SJCRH30 (cell line): ENCODE data around the gene ARHGEF35. TPM values are rescaled to one million over a fixed set of nuclear protein-coding genes. Genes with fewer than 3 reads are reported as not detected.
A peak's percentile ranks its signal among the peaks of the same experiment; 100 is the strongest.
"Not testable (repeated sequence)": the region's sequence is repeated elsewhere in the genome, so short reads cannot be mapped to it uniquely, and the experiment has no call there.

Source experiments
- DNase-seq, 2 experiments: peaks; one replicate each; pipeline ENCODE4 v3.0.0-alpha.2; 2015 to 2020
- H3K27ac ChIP-seq: fragments of 250-450 bp; sonication (Bioruptor Pico); 2 replicates; pipeline ENCODE4 v1.5.1; 2020; ENCODE audit warnings: mild to moderate bottlenecking, moderate library complexity
- H3K27me3 ChIP-seq: fragments of 250-450 bp; sonication (Bioruptor Pico); 2 replicates; pipeline ENCODE4 v1.5.1; 2020; ENCODE audit warnings: mild to moderate bottlenecking, moderate library complexity
- H3K36me3 ChIP-seq: fragments of 250-450 bp; sonication (Bioruptor Pico); 2 replicates; pipeline ENCODE4 v1.5.1; 2020; ENCODE audit warnings: mild to moderate bottlenecking, moderate library complexity
- H3K4me1 ChIP-seq: fragments of 250-450 bp; sonication (Bioruptor Pico); 2 replicates; pipeline ENCODE4 v1.5.1; 2020; ENCODE audit warnings: mild to moderate bottlenecking, moderate library complexity
- H3K4me3 ChIP-seq: fragments of 250-450 bp; sonication (Bioruptor Pico); 2 replicates; pipeline ENCODE4 v1.5.1; 2020; ENCODE audit warnings: mild to moderate bottlenecking, moderate library complexity
- H3K9me3 ChIP-seq: fragments of 250-450 bp; sonication (Bioruptor Pico); replicated peaks from 2 replicates; pipeline ENCODE4 v1.5.1; 2020; ENCODE audit warnings: mild to moderate bottlenecking, moderate library complexity
- total RNA-seq: library from RNA; depleted of rRNA; stranded (reverse); fragments of >200 nt; shearing (Covaris generic); gene quantifications from 2 replicates; pipeline ENCODE4 v1.2.3, GENCODE V29; 2014

The ARHGEF35 gene
- total RNA-seq, 1 experiment from 2014 or later: not detected

DNA sequence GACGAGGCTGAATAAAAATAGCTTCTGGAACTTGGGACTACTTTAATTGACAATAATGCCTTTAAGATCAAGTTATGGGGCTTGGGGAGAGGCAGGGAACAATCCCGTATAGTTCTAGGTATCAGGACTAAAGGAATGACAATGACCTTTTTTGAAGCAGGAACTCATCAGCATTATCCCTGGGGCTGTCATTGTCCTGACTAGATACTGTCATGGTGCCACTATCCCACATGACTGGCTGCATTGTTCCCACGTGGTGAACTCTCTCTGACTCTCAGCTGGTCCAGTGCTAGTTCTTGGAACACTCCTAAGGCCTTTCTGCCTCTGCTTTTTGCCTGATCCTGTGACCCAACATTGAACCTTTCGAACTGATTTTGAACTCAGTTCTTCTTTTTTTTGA lies 3.3 kb upstream of the ARHGEF35 start:
- DNase-seq, H3K27ac ChIP-seq, H3K36me3 ChIP-seq, H3K4me1 ChIP-seq, H3K9me3 ChIP-seq, H3K4me3 ChIP-seq, H3K27me3 ChIP-seq: not testable (repeated sequence)

DNA sequence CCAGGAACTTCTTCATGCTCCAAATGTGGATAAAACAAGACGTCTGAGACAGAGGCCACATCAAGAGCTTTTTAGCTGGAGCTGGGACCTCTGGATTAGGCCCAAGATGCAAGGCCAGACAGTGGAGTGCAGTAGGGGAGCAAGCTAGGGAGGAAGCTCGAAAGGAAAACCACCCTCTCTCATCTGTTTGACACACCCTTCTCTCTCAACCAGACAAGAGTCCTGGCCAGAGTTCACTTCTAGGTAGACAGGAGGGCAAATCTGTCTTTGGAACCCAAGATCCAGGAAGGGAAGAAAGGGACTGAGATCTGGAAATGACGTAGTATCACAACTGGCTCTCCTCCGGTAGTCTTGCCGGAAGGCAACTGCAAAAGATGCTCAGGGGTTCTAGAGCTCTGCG lies 1.2 kb downstream of the ARHGEF35 start:
- DNase-seq: not testable (repeated sequence)

DNA sequence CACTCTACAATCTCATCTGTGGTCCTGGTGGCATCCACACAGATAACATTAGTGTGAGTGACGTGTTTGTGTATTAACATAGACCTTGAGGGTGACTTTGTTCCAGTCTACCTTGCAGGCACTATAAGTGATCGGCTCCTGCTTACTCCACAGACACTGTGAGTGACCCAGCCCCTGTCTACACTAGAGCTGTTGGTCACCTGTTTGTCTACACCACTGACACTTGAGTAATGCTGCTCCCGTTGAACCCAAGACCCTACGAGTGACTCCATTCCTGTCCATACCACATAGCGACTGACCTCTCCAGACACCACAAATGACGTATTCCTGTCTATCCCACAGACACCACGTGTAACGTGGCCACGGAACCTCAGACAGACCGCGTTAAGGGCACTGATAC lies 1.9 kb downstream of the ARHGEF35 start:
- H3K27ac ChIP-seq, DNase-seq, H3K36me3 ChIP-seq, H3K4me3 ChIP-seq, H3K27me3 ChIP-seq, H3K9me3 ChIP-seq, H3K4me1 ChIP-seq: not testable (repeated sequence)

More for the DNA sequence above, 1.2 kb downstream of the ARHGEF35 start:
- not testable (repeated sequence) for H3K4me1 ChIP-seq, H3K27ac ChIP-seq, H3K4me3 ChIP-seq, H3K9me3 ChIP-seq, H3K27me3 ChIP-seq, H3K36me3 ChIP-seq

DNA sequence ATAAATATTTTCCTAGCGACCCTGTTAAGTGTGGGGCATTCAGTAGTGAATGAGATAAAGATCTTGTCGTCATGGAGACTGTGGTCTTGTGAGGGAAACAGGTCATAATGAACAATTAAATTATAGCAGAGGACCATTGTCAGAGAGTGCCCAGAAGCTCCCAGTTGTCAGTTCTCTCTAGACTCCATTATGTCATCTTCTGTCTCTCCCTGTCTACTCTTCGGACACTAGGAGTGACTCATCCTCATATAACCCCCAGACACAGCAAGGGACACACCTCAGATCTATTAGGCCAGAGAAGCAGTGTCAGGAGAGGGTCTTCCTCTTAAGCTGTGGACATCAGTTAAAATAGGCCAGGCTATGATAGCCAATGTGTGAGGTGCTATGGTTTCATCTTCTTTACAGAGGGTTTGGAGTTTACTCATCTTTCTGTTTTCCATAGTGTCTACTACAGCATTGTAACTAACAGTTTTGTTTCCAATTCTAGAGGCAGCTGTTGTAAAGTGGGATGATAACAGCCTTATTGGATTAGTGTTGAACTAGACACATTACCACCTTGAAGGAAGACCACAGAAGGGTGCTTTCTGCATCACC lies 7.0 kb downstream of the ARHGEF35 start:
- H3K4me3 ChIP-seq, H3K27me3 ChIP-seq, H3K36me3 ChIP-seq, DNase-seq, H3K4me1 ChIP-seq, H3K9me3 ChIP-seq, H3K27ac ChIP-seq: not testable (repeated sequence)

DNA sequence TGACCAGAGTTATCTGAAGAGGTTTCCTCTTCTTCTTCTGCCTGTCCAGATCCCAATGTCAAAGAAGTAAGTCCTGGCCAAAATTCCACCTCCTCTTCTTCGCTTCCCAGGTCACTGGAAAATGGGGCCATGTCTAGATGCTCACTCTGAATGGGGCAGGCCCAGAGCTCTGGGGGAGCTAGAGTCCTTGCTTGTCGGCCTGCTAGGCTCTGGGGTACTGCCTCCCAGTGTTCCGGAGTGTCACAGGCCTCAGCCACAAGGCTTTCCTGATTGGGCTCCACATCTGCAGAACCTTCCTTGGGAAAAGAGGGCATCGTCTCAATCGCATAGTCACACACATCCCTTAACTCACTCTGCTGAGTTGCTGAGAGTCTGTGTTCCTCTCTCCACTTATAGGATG lies 7.8 kb downstream of the ARHGEF35 start:
- H3K4me1 ChIP-seq, H3K36me3 ChIP-seq, DNase-seq, H3K27ac ChIP-seq, H3K4me3 ChIP-seq, H3K9me3 ChIP-seq, H3K27me3 ChIP-seq: not testable (repeated sequence)

DNA sequence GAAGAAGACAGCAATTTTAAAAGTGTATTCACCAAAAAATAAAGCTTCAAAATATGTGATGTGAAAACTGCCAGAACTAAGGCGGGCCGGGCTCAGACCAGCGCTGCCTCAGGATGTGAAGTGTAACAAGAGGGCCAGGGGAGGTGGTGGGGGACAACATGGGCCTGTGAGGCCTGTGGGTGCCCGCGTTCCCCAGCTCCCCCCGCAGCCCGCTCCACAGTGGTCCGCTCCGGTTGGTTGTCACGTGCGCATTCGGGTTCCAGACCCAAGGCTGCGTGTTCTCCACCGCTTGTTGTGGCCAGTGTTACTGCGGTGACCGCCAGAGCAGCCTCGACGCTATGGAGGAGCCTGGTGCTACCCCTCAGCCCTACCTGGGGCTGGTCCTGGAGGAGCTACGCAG lies 12.5 kb downstream of the ARHGEF35 start, which contains the start of gene CTAGE4:
Gene CTAGE4 (plus strand): TSS at position 301 of the 400 bp plus-strand sequence. CDS start 38 bp downstream, at position 339.
- not testable (repeated sequence) for H3K36me3 ChIP-seq, H3K9me3 ChIP-seq, H3K4me1 ChIP-seq, H3K4me3 ChIP-seq, H3K27me3 ChIP-seq, DNase-seq, H3K27ac ChIP-seq

DNA sequence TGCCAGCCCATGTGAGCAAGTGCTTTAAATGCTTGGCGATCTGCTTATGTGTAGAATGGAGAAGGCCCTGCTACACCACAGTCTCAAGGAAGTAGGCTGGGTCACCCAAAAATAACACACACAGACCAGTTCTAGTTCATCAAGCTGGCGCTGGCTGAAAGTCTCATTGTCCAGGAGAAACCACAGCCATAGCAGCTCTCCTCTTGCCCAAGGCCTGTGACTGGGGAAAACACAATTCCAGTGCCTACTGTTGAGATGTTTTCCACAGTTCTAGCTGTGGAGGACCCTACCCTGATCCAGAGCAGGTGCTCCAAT lies 16.5 kb downstream of the ARHGEF35 start:
- not testable (repeated sequence) for H3K4me1 ChIP-seq, DNase-seq, H3K9me3 ChIP-seq, H3K36me3 ChIP-seq, H3K27me3 ChIP-seq, H3K4me3 ChIP-seq, H3K27ac ChIP-seq

DNA sequence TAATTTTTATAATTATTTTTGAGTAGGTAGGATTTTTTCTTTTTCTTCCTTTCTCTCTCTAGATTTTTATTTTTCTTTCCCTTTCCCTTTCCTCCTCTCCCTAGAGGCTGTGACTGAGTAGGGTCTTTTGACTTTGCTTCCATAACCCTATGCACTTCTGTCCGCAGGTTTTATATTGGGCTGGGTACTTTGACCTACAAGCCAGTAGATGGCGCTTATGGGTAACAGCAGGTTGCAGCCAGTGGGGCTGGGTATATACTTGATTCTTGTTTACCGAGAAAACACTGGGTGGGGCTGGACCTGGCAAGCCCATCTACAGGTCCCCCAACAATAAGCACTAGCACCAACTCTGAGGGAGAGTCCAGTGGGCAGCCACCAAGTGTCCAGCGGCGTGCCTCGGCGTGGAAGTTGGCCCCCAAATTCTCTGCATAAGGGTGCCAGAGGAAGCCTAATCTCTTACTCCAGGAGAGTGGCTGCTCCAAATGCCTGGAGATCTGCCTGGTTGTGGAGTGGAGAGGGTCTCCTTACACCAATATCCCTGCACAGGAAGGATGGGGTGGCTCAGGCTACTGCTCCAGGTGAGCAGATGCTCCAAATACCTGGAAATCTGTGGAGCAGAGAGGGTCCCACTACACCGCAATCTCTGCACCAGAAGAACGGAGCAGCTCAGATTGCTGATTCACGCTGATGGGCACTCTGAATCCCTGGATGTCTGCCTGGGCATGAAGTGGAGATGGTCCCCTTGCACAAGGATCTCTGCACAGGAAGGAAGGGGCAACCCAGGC lies 17.1 kb downstream of the ARHGEF35 start:
- peak; percentile 5 to 31 for DNase-seq

DNA sequence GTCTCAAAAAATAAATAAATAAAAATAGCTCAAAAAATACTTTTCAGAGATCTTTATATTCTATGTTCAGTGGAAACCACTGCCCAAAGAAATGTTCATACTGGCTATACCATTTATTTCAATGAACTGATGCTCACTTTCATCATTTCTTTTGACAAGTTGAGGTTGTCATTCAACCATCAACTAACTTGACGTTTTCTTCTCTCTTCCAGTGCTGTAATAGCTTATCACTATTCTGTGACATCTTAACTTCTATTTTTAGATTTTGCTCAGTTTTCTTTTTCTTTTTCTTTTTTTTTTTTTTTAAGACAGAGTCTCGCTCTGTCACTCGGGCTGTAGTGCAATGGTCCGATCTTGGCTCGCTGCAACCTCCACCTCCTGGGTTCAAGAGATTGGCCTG lies 21.0 kb downstream of the ARHGEF35 start:
- peaks cover 10% of the 10 kb centered on the region for H3K27me3 ChIP-seq

More for the DNA sequence above, 17.1 kb downstream of the ARHGEF35 start:
- not testable (repeated sequence) for H3K4me3 ChIP-seq, H3K27ac ChIP-seq, H3K36me3 ChIP-seq, H3K4me1 ChIP-seq, H3K27me3 ChIP-seq, H3K9me3 ChIP-seq

DNA sequence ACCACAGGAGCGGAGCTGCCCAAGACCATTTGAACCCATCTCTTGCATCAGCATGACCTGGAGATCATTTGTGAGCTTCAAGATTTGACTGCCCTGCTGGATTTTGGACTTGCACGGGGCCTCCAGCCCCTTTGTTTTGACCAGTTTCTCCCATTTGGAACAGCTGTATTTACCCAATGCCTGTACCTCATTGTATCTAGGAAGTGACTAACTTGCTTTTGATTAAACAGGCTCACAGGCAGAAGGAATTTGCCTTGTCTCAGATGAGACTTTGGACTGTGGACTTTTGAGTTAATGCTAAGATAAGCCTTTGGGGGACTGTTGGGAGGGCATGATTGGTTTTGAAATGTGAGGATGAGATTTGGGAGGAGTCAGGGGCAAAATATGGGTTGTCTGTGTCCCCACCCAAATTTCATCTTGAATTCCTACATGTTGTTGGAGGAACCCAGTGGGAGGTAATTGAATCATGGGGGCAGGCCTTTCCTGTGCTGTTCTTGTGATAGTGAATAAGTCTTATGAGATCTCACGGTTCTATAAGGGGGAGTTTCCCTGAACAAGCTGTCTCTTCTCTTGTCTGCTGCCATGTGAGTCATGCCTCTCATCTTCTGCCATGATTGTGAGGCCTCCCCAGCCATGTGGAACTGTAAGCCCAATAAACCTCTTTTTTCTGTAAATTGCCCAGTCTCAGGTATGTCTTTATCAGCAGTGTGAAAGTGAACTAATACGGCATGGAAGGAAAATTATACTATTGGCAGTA lies 23.9 kb downstream of the ARHGEF35 start:
- not testable (repeated sequence) for H3K9me3 ChIP-seq, H3K27ac ChIP-seq, DNase-seq, H3K27me3 ChIP-seq, H3K4me1 ChIP-seq, H3K36me3 ChIP-seq, H3K4me3 ChIP-seq

More for the DNA sequence above, 21.0 kb downstream of the ARHGEF35 start:
- Histone ChIP-seq H3K4me1 (no peaks in the 10 kb centered on the region), H3K27ac (no peak overlapping the region), H3K9me3 (no peaks in the 10 kb centered on the region), H3K4me3 (no peak overlapping the region), H3K36me3 (no peaks in the 10 kb centered on the region)
- no peak for DNase-seq

DNA sequence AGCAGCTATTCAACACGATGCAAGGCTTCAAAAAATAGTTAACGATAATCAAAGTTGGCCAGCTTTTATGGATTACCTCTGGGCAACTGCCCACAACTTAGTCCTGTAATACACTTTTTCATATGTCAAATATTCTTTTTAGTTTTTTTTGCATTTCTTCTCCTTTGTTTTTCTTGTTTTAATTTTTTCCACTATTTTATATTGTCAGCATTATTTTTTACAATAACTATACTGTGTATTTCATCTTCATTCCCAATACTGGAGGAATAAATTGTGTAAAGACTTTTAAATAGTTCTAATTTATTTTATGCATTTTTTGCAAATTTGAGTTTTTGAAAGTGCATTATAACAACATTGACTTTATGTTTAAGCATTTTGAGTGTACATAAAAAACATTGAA lies 30.8 kb downstream of the ARHGEF35 start:
- no peaks in the 10 kb centered on the region for H3K36me3 ChIP-seq
- H3K4me3 ChIP-seq: no peak overlapping the region
- H3K4me1 ChIP-seq: no peaks in the 10 kb centered on the region
- no peaks in the 10 kb centered on the region; the same call in 1 of the 2 replicates for H3K27me3 ChIP-seq
- H3K27ac ChIP-seq: no peak overlapping the region
- H3K9me3 ChIP-seq: no peaks in the 10 kb centered on the region; the same call in 1 of the 2 replicates
- DNase-seq: no peak

DNA sequence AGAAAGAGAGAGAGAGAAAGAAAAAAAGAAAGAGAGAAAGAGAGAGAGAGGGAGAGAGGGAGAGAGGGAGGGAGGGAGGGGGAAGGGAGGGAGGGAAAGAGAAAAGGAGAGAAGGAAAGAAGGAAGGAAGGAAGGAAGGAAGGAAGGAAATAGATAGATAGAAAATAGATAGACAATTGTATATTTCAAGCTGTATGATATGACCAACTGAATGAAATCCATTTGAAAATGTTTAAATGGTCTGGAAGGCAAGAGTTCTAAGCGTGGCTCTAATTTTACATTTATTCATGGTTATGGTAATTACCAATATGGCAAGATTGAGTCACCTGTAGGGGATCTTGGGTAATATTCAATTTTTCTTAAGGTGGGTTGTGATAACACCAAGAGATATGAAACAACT lies 36.8 kb downstream of the ARHGEF35 start:
- no peak overlapping the region for H3K4me3 ChIP-seq
- H3K27me3 ChIP-seq: no peaks in the 10 kb centered on the region
- H3K4me1 ChIP-seq: no peaks in the 10 kb centered on the region
- H3K9me3 ChIP-seq: no peaks in the 10 kb centered on the region
- no peak overlapping the region for H3K27ac ChIP-seq
- H3K36me3 ChIP-seq: no peaks in the 10 kb centered on the region
- DNase-seq: no peak

DNA sequence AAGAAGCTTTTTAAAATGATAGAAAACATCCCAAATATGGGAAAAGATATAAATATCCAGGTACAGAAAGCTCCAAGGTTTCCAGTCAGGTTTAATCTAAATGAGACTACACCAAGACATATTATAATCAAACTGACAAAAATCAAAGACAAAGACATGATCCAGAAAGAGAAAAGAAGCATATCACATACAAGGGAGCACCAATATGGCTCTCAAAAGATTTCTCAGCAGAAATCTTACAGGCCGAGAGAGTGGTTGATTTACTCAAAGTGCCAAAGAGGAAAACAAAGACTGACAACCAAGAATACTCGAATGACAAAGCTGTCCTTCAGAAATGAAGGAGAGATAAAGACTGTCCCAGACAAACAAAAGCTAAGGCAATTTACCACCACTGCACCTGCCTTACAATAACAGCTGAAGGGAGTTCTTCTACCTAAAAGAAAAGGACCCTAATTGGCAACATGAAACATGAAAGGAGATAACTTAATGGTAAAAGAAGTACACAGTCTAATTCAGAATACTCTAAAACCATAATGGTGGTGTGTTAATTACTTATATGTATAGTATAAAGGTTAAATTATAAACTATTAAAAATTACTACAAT lies 47.3 kb downstream of the ARHGEF35 start:
- H3K4me3 ChIP-seq: no peak overlapping the region
- H3K9me3 ChIP-seq: no peaks in the 10 kb centered on the region
- no peaks in the 10 kb centered on the region for H3K27me3 ChIP-seq
- no peaks in the 10 kb centered on the region for H3K4me1 ChIP-seq
- H3K27ac ChIP-seq: no peak overlapping the region
- DNase-seq: no peak
- no peaks in the 10 kb centered on the region for H3K36me3 ChIP-seq

DNA sequence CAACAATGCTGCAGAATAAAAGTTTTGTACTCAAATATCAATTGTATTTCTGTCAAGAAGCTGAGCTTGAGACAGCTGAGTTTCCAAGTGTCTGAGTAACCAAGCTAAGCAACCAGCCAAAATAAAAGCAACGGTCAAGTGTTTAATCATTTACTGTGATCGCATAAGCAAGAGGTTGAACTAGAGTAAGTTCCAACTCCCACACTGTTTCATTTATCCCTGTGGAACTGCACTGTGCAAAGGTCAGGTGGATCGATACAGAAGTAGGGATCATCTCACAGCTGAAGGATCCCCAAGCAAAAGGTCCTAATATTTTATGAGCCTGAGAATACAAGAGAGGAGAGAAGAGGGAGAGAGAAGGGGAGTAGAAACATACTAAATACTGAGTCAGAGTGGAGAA lies 51.2 kb downstream of the ARHGEF35 start:
- Histone ChIP-seq H3K27ac (no peak overlapping the region), H3K27me3 (no peaks in the 10 kb centered on the region), H3K4me1 (no peaks in the 10 kb centered on the region), H3K9me3 (no peaks in the 10 kb centered on the region), H3K4me3 (no peak overlapping the region), H3K36me3 (no peaks in the 10 kb centered on the region)
- DNase-seq: no peak

DNA sequence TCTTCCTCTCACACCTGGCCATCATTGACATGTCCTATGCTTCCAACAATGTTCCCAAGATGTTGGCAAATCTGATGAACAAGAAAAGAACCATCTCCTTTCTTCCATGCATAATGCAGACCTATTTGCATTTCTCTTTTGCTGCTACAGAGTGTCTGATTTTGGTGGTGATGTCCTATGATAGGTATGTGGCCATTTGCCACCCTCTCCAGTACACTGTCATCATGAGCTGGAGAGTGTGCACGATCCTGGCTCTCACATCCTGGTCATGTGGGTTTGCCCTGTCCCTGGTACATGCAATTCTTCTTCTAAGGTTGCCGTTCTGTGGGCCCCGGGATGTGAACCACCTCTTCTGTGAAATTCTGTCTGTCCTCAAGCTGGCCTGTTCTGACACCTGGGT lies 53.4 kb downstream of the ARHGEF35 start:
- no peak overlapping the region for H3K27ac ChIP-seq
- DNase-seq: no peak
- no peaks in the 10 kb centered on the region for H3K9me3 ChIP-seq
- H3K36me3 ChIP-seq: no peaks in the 10 kb centered on the region
- H3K4me3 ChIP-seq: no peak overlapping the region
- no peaks in the 10 kb centered on the region for H3K27me3 ChIP-seq
- H3K4me1 ChIP-seq: no peaks in the 10 kb centered on the region
